OCI-LY3 (cell line): ENCODE results near the gene SMARCA4.

ENCODE experiments used
- H2AFZ ChIP-seq: fragments of 200-600, 300-600 bp; shearing (Covaris generic); 2 replicates; pipeline ENCODE4 v1.6.0; 2014; ENCODE audit warnings: antibody characterized with exemption, low read depth, low read length
- H3K27ac ChIP-seq: fragments of 200-600, 300-600 bp; sonication (generic); 2 replicates; pipeline ENCODE4 v1.5.1; 2014; ENCODE audit warnings: mild to moderate bottlenecking, low read length, moderate library complexity, mixed read lengths
- H3K27me3 ChIP-seq: fragments of 200-600, 300-600 bp; sonication (generic); 2 replicates; pipeline ENCODE4 v1.6.1; 2014; ENCODE audit warnings: low read depth, low read length, mixed read lengths
- H3K36me3 ChIP-seq: fragments of 200-600, 300-600 bp; sonication (generic); replicated peaks from 2 replicates; pipeline ENCODE3; 2014; ENCODE audit warnings: low read depth, low read length, mixed read lengths
- H3K4me1 ChIP-seq: fragments of 300-600, 200-600 bp; sonication (generic); 2 replicates; pipeline ENCODE4 v1.6.1; 2014; ENCODE audit warnings: low read length, mixed read lengths
- H3K4me2 ChIP-seq: fragments of 200-600, 300-600 bp; sonication (generic); 2 replicates; pipeline ENCODE4 v1.6.1; 2014; ENCODE audit warnings: low read length, mixed read lengths
- H3K4me3 ChIP-seq: fragments of 300-600, 200-600 bp; sonication (generic); 2 replicates; pipeline ENCODE4 v1.5.1; 2014; ENCODE audit warnings: antibody characterized with exemption, mild to moderate bottlenecking, low read length, moderate library complexity
- H3K79me2 ChIP-seq: fragments of 300-600, 200-600 bp; shearing (Covaris generic); 2 replicates; pipeline ENCODE4 v1.6.1; 2014; ENCODE audit warnings: mild to moderate bottlenecking, low read length, mixed read lengths
- H3K9ac ChIP-seq: fragments of 300-600, 200-600 bp; shearing (Covaris generic); 2 replicates; pipeline ENCODE4 v1.6.0; 2014; ENCODE audit warnings: mild to moderate bottlenecking, low read length, moderate library complexity
- H3K9me3 ChIP-seq: fragments of 200-600, 300-600 bp; shearing (Covaris generic); 2 replicates; pipeline ENCODE4 v1.6.1; 2014; ENCODE audit warnings: low read length, mixed read lengths; ENCODE audit not compliant: insufficient read depth
- H4K20me1 ChIP-seq: fragments of 200-600, 300-600 bp; sonication (generic); 2 replicates; pipeline ENCODE4 v1.6.1; 2016; ENCODE audit warnings: low read length, mixed read lengths; ENCODE audit not compliant: insufficient read depth
- CTCF ChIP-seq: fragments of 200-600, 300-600 bp; sonication (generic); IDR thresholded peaks from 2 replicates; pipeline ENCODE4 v1.5.1; 2014; ENCODE audit warnings: antibody characterized with exemption, low read length, low read depth
- EZH2phosphoT487 ChIP-seq: fragments of 200-600 bp; shearing (Covaris generic); IDR thresholded peaks from 2 replicates; pipeline ENCODE4 v1.6.1; 2018; ENCODE audit warnings: antibody characterized with exemption, mixed run types, low read depth

Gene SMARCA4

GRCh38 chr19:10987571-10988297 is 26.9 kb downstream of the SMARCA4 start:
- no peak overlapping the region for H3K4me3 ChIP-seq

GRCh38 chr19:10988380-10988779 is 27.6 kb downstream of the SMARCA4 start:
- peaks cover 55% of the 10 kb centered on the region for H3K36me3 ChIP-seq
- H3K9me3 ChIP-seq = no peaks in the 10 kb centered on the region
- peaks cover 19% of the 10 kb centered on the region for H3K79me2 ChIP-seq
- H3K4me2 ChIP-seq = no peak overlapping the region
- no peak overlapping the region for H3K4me3 ChIP-seq
- no peaks in the 10 kb centered on the region for H3K4me1 ChIP-seq
- TF ChIP-seq CTCF (no peak), EZH2phosphoT487 (no peak)
- H3K9ac ChIP-seq = no peak overlapping the region
- H4K20me1 ChIP-seq = peaks cover 24% of the 10 kb centered on the region; the same call in 1 of the 2 replicates
- H2AFZ ChIP-seq = no peak overlapping the region
- no peak overlapping the region for H3K27ac ChIP-seq
- H3K27me3 ChIP-seq = no peaks in the 10 kb centered on the region

More at GRCh38 chr19:10987571-10988297, 26.9 kb downstream of the SMARCA4 start:
- peaks cover 30% of the 10 kb centered on the region for H4K20me1 ChIP-seq
- no peak overlapping the region for H3K9ac ChIP-seq
- no peak for TF ChIP-seq EZH2phosphoT487
- no peak for TF ChIP-seq CTCF
- no peaks in the 10 kb centered on the region for H3K4me1 ChIP-seq
- H3K27me3 ChIP-seq = no peaks in the 10 kb centered on the region
- peaks cover 26% of the 10 kb centered on the region for H3K79me2 ChIP-seq
- H3K27ac ChIP-seq = no peak overlapping the region
- peaks cover 52% of the 10 kb centered on the region for H3K36me3 ChIP-seq
- H3K9me3 ChIP-seq = no peaks in the 10 kb centered on the region
- no peak overlapping the region for H2AFZ ChIP-seq
- no peak overlapping the region for H3K4me2 ChIP-seq

GRCh38 chr19:10988921-10989320 is 28.1 kb downstream of the SMARCA4 start:
- H3K27ac ChIP-seq = no peak overlapping the region
- H3K4me2 ChIP-seq = no peak overlapping the region
- no peaks in the 10 kb centered on the region for H3K27me3 ChIP-seq
- no peak overlapping the region for H3K4me3 ChIP-seq
- H3K79me2 ChIP-seq = peaks cover 14% of the 10 kb centered on the region
- peaks cover 56% of the 10 kb centered on the region for H3K36me3 ChIP-seq
- no peak for TF ChIP-seq CTCF
- no peak for TF ChIP-seq EZH2phosphoT487
- H3K4me1 ChIP-seq = no peaks in the 10 kb centered on the region
- no peak overlapping the region for H3K9ac ChIP-seq
- H3K9me3 ChIP-seq = no peaks in the 10 kb centered on the region
- peaks cover 21% of the 10 kb centered on the region; the same call in 1 of the 2 replicates for H4K20me1 ChIP-seq
- H2AFZ ChIP-seq = no peak overlapping the region

- no peak for TF ChIP-seq EZH2phosphoT487
- TF ChIP-seq CTCF = no peak
- H3K27ac ChIP-seq = no peak overlapping the region
- H3K9ac ChIP-seq = no peak overlapping the region
- H3K79me2 ChIP-seq = no peaks in the 10 kb centered on the region
- H3K4me3 ChIP-seq = no peak overlapping the region
- H3K9me3 ChIP-seq = no peaks in the 10 kb centered on the region
- H4K20me1 ChIP-seq = 0 out of 2 replicates have a peak, but pooled peaks cover under 1% of the 10 kb centered on the region
- no peak overlapping the region for H3K4me2 ChIP-seq
- no peaks in the 10 kb centered on the region for H3K27me3 ChIP-seq
- H3K36me3 ChIP-seq = peaks cover 51% of the 10 kb centered on the region
- no peak overlapping the region for H2AFZ ChIP-seq
- no peaks in the 10 kb centered on the region for H3K4me1 ChIP-seq
Measured at GRCh38 chr19:10991076-10991475, 30.2 kb downstream of the SMARCA4 start.
